DND-41 (cell line): ENCODE results near the gene WFDC5.

Source experiments
- ATAC-seq: fragments of 200-7000 bp; cut with Tn5 transposase; 3 replicates; pipeline ENCODE4 v1.9.1; 2021; ENCODE audit warnings: low read depth; ENCODE audit not compliant: insufficient read depth
- DNase-seq: peaks from one replicate; pipeline ENCODE4 v3.0.0-alpha.2; 2020
- H2AFZ ChIP-seq: 2 replicates; pipeline ENCODE4 v1.6.0; 2012; ENCODE audit warnings: low read depth, low read length
- H3K27ac ChIP-seq: 2 replicates; pipeline ENCODE4 v1.5.1; 2012; ENCODE audit warnings: low read length, inconsistent platforms
- H3K27me3 ChIP-seq: fragments of 200-600 bp; sonication (generic); 2 replicates; pipeline ENCODE4 v1.6.0; 2012; ENCODE audit warnings: low read length, mild to moderate bottlenecking, inconsistent platforms; ENCODE audit not compliant: insufficient read depth, poor library complexity
- H3K36me3 ChIP-seq: 2 replicates; pipeline ENCODE4 v1.5.1; 2012; ENCODE audit warnings: low read length, inconsistent platforms; ENCODE audit not compliant: insufficient read depth
- H3K4me1 ChIP-seq: 2 replicates; pipeline ENCODE4 v1.5.1; 2012; ENCODE audit warnings: mild to moderate bottlenecking, low read length; ENCODE audit not compliant: insufficient read depth
- H3K4me2 ChIP-seq: 2 replicates; pipeline ENCODE4 v1.6.0; 2012; ENCODE audit warnings: mild to moderate bottlenecking, moderate library complexity, low read length, inconsistent platforms; ENCODE audit not compliant: insufficient read depth
- H3K4me3 ChIP-seq, 2 experiments: fragments of 200-600 bp in 1 of 2; shearing (Covaris generic) in 1 of 2; 2 replicates each; pipeline ENCODE4 v1.5.1; 2012 to 2016; ENCODE audit warnings: inconsistent platforms in 2 of 2, low read length in 2 of 2, mild to moderate bottlenecking in 2 of 2, low read depth in 1 of 2, moderate library complexity in 1 of 2
- H3K79me2 ChIP-seq: 2 replicates; pipeline ENCODE4 v1.6.0; 2012; ENCODE audit warnings: low read length, inconsistent platforms; ENCODE audit not compliant: insufficient read depth
- H3K9ac ChIP-seq: 2 replicates; pipeline ENCODE4 v1.6.0; 2012; ENCODE audit warnings: low read depth, mild to moderate bottlenecking, inconsistent platforms, low read length, moderate library complexity
- H3K9me3 ChIP-seq: 2 replicates; pipeline ENCODE4 v1.5.1; 2012; ENCODE audit warnings: low read length, moderate library complexity, mild to moderate bottlenecking, inconsistent platforms; ENCODE audit not compliant: insufficient read depth, severe bottlenecking
- H4K20me1 ChIP-seq: 2 replicates; pipeline ENCODE4 v1.6.0; 2012; ENCODE audit warnings: low read length; ENCODE audit not compliant: insufficient read depth
- CTCF ChIP-seq: IDR thresholded peaks from 2 replicates; pipeline ENCODE4 v1.5.1; 2012; ENCODE audit warnings: borderline replicate concordance, low read length, moderate library complexity, mild to moderate bottlenecking; ENCODE audit not compliant: poor library complexity, severe bottlenecking; ENCODE audit errors: extremely low read depth
- EZH2 ChIP-seq: IDR thresholded peaks from 3 replicates; pipeline ENCODE4 v1.6.1; 2012; ENCODE audit warnings: borderline replicate concordance, low read depth, mild to moderate bottlenecking, moderate library complexity, low read length, inconsistent platforms; ENCODE audit not compliant: severe bottlenecking

The WFDC5 gene

GRCh38 chr20:45121388-45121787, 6.4 kb upstream of the WFDC5 start:
- DNase-seq: no peak
- H4K20me1 ChIP-seq: no peaks in the 10 kb centered on the region
- H3K36me3 ChIP-seq: no peaks in the 10 kb centered on the region
- no peak overlapping the region for H3K4me2 ChIP-seq
- no peak overlapping the region for H3K4me3 ChIP-seq
- H3K4me1 ChIP-seq: no peaks in the 10 kb centered on the region
- ATAC-seq: no peak
- H3K27ac ChIP-seq: no peak overlapping the region
- TF ChIP-seq EZH2: no peak
- no peak for TF ChIP-seq CTCF
- H3K9ac ChIP-seq: no peak overlapping the region
- peaks cover 21% of the 10 kb centered on the region for H3K27me3 ChIP-seq
- no peak overlapping the region for H2AFZ ChIP-seq
- H3K9me3 ChIP-seq: no peaks in the 10 kb centered on the region
- no peaks in the 10 kb centered on the region for H3K79me2 ChIP-seq

- H2AFZ ChIP-seq: no peak overlapping the region
- ATAC-seq (no peak), DNase-seq (no peak)
- H3K36me3 ChIP-seq: no peaks in the 10 kb centered on the region
- H3K27me3 ChIP-seq: peaks cover 11% of the 10 kb centered on the region
- H3K27ac ChIP-seq: no peak overlapping the region
- no peak for TF ChIP-seq CTCF
- TF ChIP-seq EZH2: no peak
- H3K9ac ChIP-seq: no peak overlapping the region
- H3K4me1 ChIP-seq: no peaks in the 10 kb centered on the region
- H3K79me2 ChIP-seq: no peaks in the 10 kb centered on the region
- H3K9me3 ChIP-seq: no peaks in the 10 kb centered on the region
- no peak overlapping the region for H3K4me2 ChIP-seq
- no peak overlapping the region for H3K4me3 ChIP-seq
- H4K20me1 ChIP-seq: no peaks in the 10 kb centered on the region
Observed at GRCh38 chr20:45119556-45120266, 4.7 kb upstream of the WFDC5 start.

GRCh38 chr20:45118028-45118427, 3.1 kb upstream of the WFDC5 start:
- Histone ChIP-seq H3K9me3 (no peaks in the 10 kb centered on the region), H3K9ac (no peak overlapping the region), H3K27me3 (peaks cover 9% of the 10 kb centered on the region), H3K4me2 (no peak overlapping the region), H3K36me3 (no peaks in the 10 kb centered on the region), H3K4me3 (no peak overlapping the region), H4K20me1 (no peaks in the 10 kb centered on the region), H2AFZ (no peak overlapping the region), H3K4me1 (no peaks in the 10 kb centered on the region), H3K79me2 (no peaks in the 10 kb centered on the region), H3K27ac (no peak overlapping the region)
- ATAC-seq (no peak), DNase-seq (no peak)
- TF ChIP-seq EZH2: no peak
- TF ChIP-seq CTCF: no peak
